Cardiac muscle cell (in vitro differentiated cells and primary cell): ENCODE results near the gene TNFRSF25. TPM values are rescaled to one million over a fixed set of nuclear protein-coding genes. Genes with fewer than 3 reads are reported as not detected.
A peak's percentile ranks its signal among the peaks of the same experiment; 100 is the strongest.
"Not testable (repeated sequence)": the region's sequence is repeated elsewhere in the genome, so short reads cannot be mapped to it uniquely, and the experiment has no call there.

Experiments used
- DNase-seq, 2 donors: peaks; one replicate each; pipeline versions ENCODE4 v3.0.0 to v3.0.0-alpha.2; 2010 to 2017; ENCODE audit warnings: low read depth in 1 of 2, low spot score in 1 of 2
- H3K27ac ChIP-seq: fragments of 200-600 bp; sonication (generic); 2 replicates; pipeline ENCODE4 v1.5.1; 2016
- H3K27me3 ChIP-seq: fragments of 200-600 bp; sonication (generic); 2 replicates; pipeline ENCODE4 v1.6.0; 2016; ENCODE audit warnings: control low read depth
- H3K36me3 ChIP-seq: fragments of 200-600 bp; sonication (generic); 2 replicates; pipeline ENCODE4 v1.5.1; 2016; ENCODE audit warnings: control low read depth
- H3K4me1 ChIP-seq: fragments of 200-600 bp; sonication (generic); 2 replicates; pipeline ENCODE4 v1.8.1; 2017; ENCODE audit warnings: low read depth, mild to moderate bottlenecking, mixed run types
- H3K4me3 ChIP-seq: fragments of 200-600 bp; sonication (generic); 2 replicates; pipeline ENCODE4 v1.5.1; 2016; ENCODE audit warnings: mild to moderate bottlenecking
- H3K9me3 ChIP-seq: fragments of 200-600 bp; sonication (generic); 2 replicates; pipeline ENCODE4 v1.5.1; 2017; ENCODE audit warnings: low read depth, mild to moderate bottlenecking, control low read depth
- CTCF ChIP-seq: IDR thresholded peaks from 2 replicates; pipeline ENCODE4 v1.5.1; 2012; ENCODE audit warnings: low read depth, mild to moderate bottlenecking, low read length
- polyA plus RNA-seq: library from polyadenylated mRNA; unstranded; fragments of >200 nt; fragmentation: Nextera tagmentation; extraction: Ambion mirVana; gene quantifications from 2 replicates; pipeline ENCODE4 v1.2.1, GENCODE V29; 2016
- total RNA-seq: library from RNA; depleted of rRNA; stranded (reverse); fragments of >200 nt; gene quantifications from 2 replicates; pipeline ENCODE4 v1.2.3, GENCODE V29; 2016

The TNFRSF25 gene
- total and polyA plus RNA-seq, 2 experiments from 2014 or later = 11.8 to 31.4 TPM

- no peaks in the 10 kb centered on the region for H3K4me1 ChIP-seq
- no peak for TF ChIP-seq CTCF
- H3K27me3 ChIP-seq = peaks cover 33% of the 10 kb centered on the region
- H3K9me3 ChIP-seq = no peaks in the 10 kb centered on the region
- H3K27ac ChIP-seq = no peak overlapping the region
- peak overlapping the region; percentile 22 for H3K4me3 ChIP-seq
- DNase-seq = peak in 1 of 2 donors; percentile 45
- no peaks in the 10 kb centered on the region for H3K36me3 ChIP-seq
These were observed 18.8 kb downstream of the TNFRSF25 start for GRCh38 chr1:6447016-6447817.

GRCh38 chr1:6446665-6447015 lies 19.3 kb downstream of the TNFRSF25 start:
- Histone ChIP-seq H3K27ac (no peak overlapping the region), H3K36me3 (no peaks in the 10 kb centered on the region), H3K4me3 (peak overlapping the region; percentile 22), H3K4me1 (no peaks in the 10 kb centered on the region), H3K27me3 (peaks cover 35% of the 10 kb centered on the region), H3K9me3 (no peaks in the 10 kb centered on the region)
- TF ChIP-seq CTCF = no peak
- no peak for DNase-seq

- not testable (repeated sequence) for H3K4me1 ChIP-seq, H3K27ac ChIP-seq, DNase-seq, H3K9me3 ChIP-seq, H3K36me3 ChIP-seq, H3K4me3 ChIP-seq
- H3K27me3 ChIP-seq = peaks cover 42% of the 10 kb centered on the region
These were observed 20.0 kb downstream of the TNFRSF25 start for GRCh38 chr1:6445929-6446328.

GRCh38 chr1:6445062-6445763 lies 20.8 kb downstream of the TNFRSF25 start:
- no peaks in the 10 kb centered on the region for H3K9me3 ChIP-seq
- no peak overlapping the region for H3K27ac ChIP-seq
- peaks cover 48% of the 10 kb centered on the region for H3K27me3 ChIP-seq
- H3K4me3 ChIP-seq = no peak overlapping the region
- H3K36me3 ChIP-seq = no peaks in the 10 kb centered on the region
- TF ChIP-seq CTCF = peak; percentile 62
- peak; percentile 57 to 66 for DNase-seq
- H3K4me1 ChIP-seq = no peaks in the 10 kb centered on the region

- H3K27me3 ChIP-seq = peaks cover 50% of the 10 kb centered on the region
- no peaks in the 10 kb centered on the region for H3K4me1 ChIP-seq
- H3K4me3 ChIP-seq = no peak overlapping the region
- no peaks in the 10 kb centered on the region for H3K36me3 ChIP-seq
- TF ChIP-seq CTCF = no peak
- H3K27ac ChIP-seq = no peak overlapping the region
- H3K9me3 ChIP-seq = no peaks in the 10 kb centered on the region
- DNase-seq = no peak
These were observed 21.6 kb downstream of the TNFRSF25 start for GRCh38 chr1:6444377-6444776.
